Muscle layer of duodenum (tissue), 2 donors: ENCODE results near the gene PIGP.

ENCODE experiments used
- H3K27ac ChIP-seq: one replicate; pipeline ENCODE4 v1.7.0; 2013; ENCODE audit warnings: mild to moderate bottlenecking, low read length
- H3K27me3 ChIP-seq: one replicate; pipeline ENCODE4 v1.7.0; 2013; ENCODE audit warnings: low read depth, mild to moderate bottlenecking, control low read depth, low read length
- H3K36me3 ChIP-seq, 2 donors: one replicate each; pipeline ENCODE4 v1.7.0; 2013; ENCODE audit warnings: low read length in 2 of 2, control low read depth in 1 of 2, mild to moderate bottlenecking in 1 of 2; ENCODE audit not compliant: insufficient read depth in 2 of 2, control insufficient read depth in 1 of 2
- H3K4me1 ChIP-seq, 2 donors: one replicate each; pipeline ENCODE4 v1.7.0; 2013; ENCODE audit warnings: low read length in 2 of 2, mild to moderate bottlenecking in 2 of 2, control low read depth in 1 of 2, moderate library complexity in 1 of 2; ENCODE audit not compliant: insufficient read depth in 2 of 2, control insufficient read depth in 1 of 2
- H3K4me3 ChIP-seq, 2 donors: one replicate each; pipeline ENCODE4 v1.7.0; 2013; ENCODE audit warnings: low read length in 2 of 2, low read depth in 1 of 2, mild to moderate bottlenecking in 1 of 2
- H3K9me3 ChIP-seq, 2 donors: one replicate each; pipeline ENCODE4 v1.7.0; 2013; ENCODE audit warnings: low read length in 2 of 2, control low read depth in 1 of 2, mild to moderate bottlenecking in 1 of 2; ENCODE audit not compliant: control insufficient read depth in 1 of 2
- donor health status: healthy.

PIGP gene

DNA sequence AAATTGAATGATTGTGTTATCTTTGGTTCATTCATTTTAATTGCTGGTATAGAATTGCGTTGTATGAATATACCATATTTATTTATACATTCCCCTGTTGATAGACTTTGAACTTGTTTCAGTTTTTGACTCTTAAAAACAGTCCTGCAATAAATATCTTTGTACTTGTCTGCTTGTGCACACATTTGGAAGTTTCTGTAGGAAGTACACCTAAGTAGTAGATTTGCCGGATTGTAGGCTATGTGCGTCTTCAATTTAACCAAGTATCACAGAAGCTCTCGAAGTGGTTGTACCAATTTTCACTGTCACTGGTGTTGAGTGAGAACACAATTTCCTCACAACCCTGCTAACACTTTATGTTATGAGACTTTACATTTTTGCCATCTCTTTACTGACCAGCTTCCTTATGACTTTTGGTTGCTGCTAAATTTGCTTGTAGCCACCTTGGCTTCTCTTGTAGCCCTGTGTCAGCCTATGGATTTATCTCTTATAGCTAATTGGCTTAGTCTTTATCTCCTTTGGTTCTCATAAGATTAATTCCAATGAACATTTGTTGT lies 2.4 kb upstream of the PIGP start:
- peak overlapping the region in 1 of 2 donors; percentile 16 for H3K4me3 ChIP-seq
- no peaks in the 10 kb centered on the region for H3K27me3 ChIP-seq
- peaks cover 0 to 9% of the 10 kb centered on the region in 2 donors for H3K36me3 ChIP-seq
- no peak overlapping the region for H3K27ac ChIP-seq
- H3K9me3 ChIP-seq, result no peaks in the 10 kb centered on the region
- H3K4me1 ChIP-seq, result peaks cover 16 to 29% of the 10 kb centered on the region in 2 donors

DNA sequence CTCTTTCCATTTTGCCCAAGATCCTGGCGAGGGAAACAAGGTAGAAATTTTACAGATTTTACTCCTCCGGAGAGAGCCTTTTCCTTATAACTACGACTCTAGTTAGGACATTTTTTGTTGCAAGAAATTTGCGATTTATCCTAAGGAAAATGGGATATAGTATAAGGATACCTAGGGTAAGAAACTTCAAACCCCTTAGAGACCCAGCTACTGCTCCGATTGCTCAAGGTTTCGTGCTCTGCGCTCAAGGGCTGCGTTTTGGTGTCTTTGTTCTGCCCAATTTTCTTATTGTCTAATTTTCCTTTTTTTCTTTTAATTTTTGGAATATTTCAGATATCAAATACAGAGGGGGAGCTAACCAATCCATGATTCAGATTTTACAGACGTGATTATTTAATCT lies 1.7 kb upstream of the PIGP start:
- Histone ChIP-seq H3K4me3 (peak overlapping the region; percentile 86 to 95), H3K36me3 (peaks cover 0 to 9% of the 10 kb centered on the region in 2 donors), H3K4me1 (peaks cover 16 to 29% of the 10 kb centered on the region in 2 donors), H3K27ac (no peak overlapping the region), H3K27me3 (no peaks in the 10 kb centered on the region), H3K9me3 (no peaks in the 10 kb centered on the region)

DNA sequence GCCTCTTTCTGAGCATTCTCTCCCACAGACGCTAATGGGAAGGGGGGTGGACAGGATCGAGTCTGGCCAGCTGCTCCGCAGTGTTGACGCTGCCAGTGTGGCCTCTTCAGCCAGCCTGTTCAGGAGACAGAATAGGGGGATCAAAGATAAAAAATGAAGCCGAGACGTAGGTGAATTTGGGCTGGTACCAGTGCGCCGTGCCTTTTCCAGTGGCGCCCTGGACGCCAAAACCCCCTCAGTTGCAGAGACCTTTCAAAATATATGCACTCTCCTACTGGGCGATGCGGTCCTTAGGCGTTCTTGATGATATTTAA lies 1.3 kb upstream of the PIGP start:
- Histone ChIP-seq H3K9me3 (no peaks in the 10 kb centered on the region), H3K4me3 (peak overlapping the region; percentile 86 to 95), H3K27me3 (no peaks in the 10 kb centered on the region), H3K27ac (peak overlapping the region; percentile 71), H3K36me3 (peaks cover 0 to 9% of the 10 kb centered on the region in 2 donors), H3K4me1 (peaks cover 16 to 29% of the 10 kb centered on the region in 2 donors)

DNA sequence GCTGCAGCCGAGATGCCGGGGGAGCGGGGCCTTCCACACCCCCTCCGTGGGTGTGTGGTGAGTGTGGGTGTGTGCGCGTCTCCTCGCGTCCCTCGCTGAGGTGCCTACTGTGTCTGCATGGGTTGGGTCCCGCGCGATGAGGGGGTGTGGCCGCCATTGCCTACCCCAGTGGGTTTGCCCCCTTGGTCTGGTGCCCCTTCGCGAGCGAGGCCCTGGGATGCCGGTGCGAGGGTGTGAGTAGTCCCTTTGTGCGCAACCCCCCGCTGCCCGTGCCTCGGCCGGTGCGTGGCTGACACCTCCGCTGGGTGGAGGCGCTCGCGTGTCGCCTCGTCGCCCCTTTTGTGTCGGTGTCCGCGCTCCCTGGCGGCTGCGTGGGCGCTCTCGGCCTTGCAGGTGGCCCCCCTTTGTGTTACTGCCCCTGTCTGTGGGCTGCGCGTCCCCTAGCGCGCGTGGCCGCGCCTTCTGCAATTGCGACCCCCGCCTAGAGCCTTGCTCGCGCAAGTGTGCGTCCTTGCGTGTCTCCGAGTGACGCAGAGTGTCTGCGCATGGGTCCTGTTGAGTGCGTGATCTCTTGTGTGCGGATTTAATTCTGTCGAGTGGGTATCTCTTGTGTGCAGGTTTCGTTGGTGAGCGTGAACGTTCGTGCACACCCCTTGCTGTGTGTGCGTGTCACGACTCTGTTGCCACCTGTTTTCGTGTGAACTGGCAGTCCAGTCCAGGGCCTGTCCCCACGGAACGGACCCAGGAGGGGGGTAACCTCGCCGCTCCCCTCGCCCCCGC lies 736 bp upstream of the PIGP start:
- Histone ChIP-seq H3K4me1 (peaks cover 16 to 29% of the 10 kb centered on the region in 2 donors), H3K36me3 (peaks cover 5 to 15% of the 10 kb centered on the region in 2 donors), H3K27me3 (no peaks in the 10 kb centered on the region), H3K9me3 (no peaks in the 10 kb centered on the region), H3K4me3 (peak overlapping the region; percentile 86 to 95), H3K27ac (peak overlapping the region; percentile 71)

DNA sequence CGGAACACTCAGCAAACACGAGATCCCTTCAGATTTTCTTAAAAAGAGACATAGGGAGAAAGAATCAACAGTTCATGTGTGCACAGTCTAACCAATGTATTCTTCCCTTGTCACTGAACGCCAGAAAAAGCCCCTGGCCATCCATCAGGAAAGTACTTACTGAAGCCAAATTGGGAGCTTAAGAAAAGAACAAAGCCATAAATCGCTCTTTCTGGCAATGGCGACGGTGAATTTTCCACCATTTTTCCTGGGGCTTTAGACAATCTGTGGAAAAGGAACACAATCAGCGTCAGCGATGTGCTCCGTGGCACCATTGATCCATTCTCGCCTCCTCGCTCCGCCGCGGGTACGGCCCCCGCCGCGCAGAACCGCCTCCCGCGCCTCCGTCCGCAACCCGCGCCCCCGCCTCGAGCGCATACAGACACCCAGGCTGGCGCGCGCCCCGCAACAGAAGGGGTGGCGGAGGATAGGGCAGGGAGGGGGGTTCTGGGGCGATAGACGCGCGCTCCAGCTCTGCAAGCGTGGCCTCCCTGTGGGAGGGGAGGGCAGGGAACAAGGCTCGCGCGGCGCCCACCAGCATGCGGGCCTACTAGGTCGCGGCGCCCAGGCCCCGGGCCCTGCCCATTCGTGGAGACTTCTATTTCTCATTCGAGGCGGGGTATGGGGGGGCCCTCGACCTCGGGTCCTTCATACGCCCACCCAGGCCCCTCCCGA lies 440 bp downstream of the PIGP start:
- peaks cover 16 to 29% of the 10 kb centered on the region in 2 donors for H3K4me1 ChIP-seq
- H3K36me3 ChIP-seq, result peaks cover 8 to 18% of the 10 kb centered on the region in 2 donors
- H3K9me3 ChIP-seq, result no peaks in the 10 kb centered on the region
- H3K27me3 ChIP-seq, result no peaks in the 10 kb centered on the region
- H3K4me3 ChIP-seq, result peak overlapping the region; percentile 86 to 87
- H3K27ac ChIP-seq, result peak overlapping the region; percentile 99

DNA sequence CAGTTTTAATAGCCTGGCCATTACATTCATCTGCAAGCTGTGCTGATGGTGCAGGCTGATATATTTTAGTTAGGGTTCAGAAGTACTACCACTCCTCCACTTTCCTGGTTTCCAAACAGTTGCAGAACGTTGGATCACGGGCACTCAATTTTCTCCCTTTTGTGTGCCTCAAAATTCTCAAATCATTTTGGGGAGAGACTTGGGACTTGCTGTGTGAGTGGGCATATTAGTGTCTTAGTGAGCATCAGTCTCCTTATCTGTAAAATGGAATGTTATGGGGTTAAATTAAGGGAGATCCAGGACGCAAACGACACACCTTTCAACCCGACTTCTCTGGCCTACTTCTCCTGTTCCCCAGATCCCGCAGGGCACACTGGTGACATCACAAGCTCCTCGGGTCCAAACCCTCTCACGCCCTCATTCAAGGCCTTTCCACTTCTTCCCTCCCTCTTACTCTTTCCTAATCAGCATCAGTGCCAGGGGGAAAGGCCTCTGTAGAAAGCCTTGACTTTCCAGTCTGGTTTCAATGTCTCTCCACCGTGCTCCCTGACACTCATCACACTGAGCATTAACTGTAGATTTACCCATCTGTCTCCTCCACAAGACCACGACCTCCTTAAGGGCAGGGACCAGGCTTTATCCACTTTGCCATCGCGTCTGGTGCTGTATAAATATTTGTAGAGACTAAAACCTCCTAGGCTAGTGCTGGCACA lies 1.2 kb downstream of the PIGP start:
- Histone ChIP-seq H3K4me1 (peaks cover 16 to 29% of the 10 kb centered on the region in 2 donors), H3K4me3 (peak overlapping the region; percentile 86 to 87), H3K27ac (peak overlapping the region; percentile 99), H3K27me3 (no peaks in the 10 kb centered on the region), H3K9me3 (no peaks in the 10 kb centered on the region), H3K36me3 (peaks cover 8 to 18% of the 10 kb centered on the region in 2 donors)

DNA sequence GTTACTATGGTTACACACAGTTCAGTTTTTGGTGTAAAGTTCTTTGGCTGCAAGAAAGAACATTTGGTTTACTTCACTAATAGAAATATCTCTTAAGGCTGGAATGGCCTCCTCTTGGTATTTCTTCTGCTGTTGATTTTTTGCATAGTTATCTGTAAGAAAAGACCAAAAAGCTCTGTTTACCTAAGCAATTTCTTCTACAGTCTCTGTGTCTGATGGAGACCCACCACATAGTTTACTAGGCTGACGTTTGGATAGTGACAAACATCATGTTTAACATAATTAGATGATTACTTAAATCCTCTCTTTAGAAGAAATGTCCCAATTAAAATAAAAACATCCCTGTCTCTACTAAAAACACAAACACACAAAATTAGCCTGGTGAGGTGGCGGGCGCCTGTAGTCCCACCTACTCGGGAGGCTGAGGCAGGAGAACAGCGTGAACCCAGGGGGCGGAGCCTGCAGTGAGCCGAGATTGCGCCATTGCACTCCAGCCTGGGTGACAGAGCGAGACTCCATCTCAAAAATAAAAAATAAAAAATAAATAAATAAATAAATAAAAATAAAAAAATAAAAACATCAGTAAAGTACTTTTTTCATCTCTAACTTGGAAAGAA lies 7.2 kb downstream of the PIGP start:
- Histone ChIP-seq H3K9me3 (no peaks in the 10 kb centered on the region), H3K27ac (no peak overlapping the region), H3K27me3 (no peaks in the 10 kb centered on the region), H3K36me3 (peaks cover 8 to 16% of the 10 kb centered on the region in 2 donors), H3K4me1 (peaks cover 0 to 4% of the 10 kb centered on the region in 2 donors), H3K4me3 (no peak overlapping the region)

DNA sequence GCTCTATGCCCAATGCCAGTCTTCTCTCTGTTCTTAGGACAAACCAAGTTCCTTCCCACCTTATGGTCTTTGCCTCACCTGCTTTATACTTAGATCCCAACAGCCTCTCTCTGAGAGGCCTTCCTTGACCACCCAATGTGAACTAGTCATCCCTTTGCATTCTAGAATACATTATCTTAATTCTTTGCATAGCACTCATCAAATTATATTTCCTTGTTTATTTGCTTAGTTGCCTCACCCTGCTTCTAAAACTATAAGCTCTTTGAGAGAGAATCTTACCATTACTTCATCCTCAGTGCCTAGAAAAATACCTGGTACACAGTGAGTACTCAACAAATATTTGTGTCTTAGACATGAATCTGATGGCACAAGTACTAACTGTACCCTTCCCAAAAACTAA lies 8.0 kb downstream of the PIGP start:
- Histone ChIP-seq H3K4me1 (peaks cover 0 to 11% of the 10 kb centered on the region in 2 donors), H3K4me3 (no peak overlapping the region), H3K36me3 (peaks cover 8 to 16% of the 10 kb centered on the region in 2 donors), H3K27ac (no peak overlapping the region), H3K27me3 (no peaks in the 10 kb centered on the region), H3K9me3 (no peaks in the 10 kb centered on the region)

DNA sequence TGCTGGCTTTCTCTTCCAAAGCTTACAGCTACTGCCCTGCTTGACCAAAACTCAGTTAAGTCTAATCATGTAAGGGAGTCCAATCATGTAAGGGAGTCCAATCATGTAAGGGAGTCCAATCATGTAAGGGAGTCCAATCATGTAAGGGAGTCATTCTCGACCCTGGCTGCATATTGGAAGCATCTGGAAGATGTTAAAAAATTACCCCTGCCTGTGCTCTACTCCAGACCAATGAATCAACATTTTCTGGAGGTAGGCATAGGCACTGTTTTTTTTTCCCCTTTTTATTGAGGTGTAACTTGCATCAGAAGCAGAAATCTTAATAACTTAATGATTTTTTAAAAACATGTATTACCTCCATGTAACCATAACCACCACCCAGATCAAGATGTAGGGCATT lies 9.4 kb downstream of the PIGP start:
- Histone ChIP-seq H3K27me3 (no peaks in the 10 kb centered on the region), H3K4me3 (no peak overlapping the region), H3K27ac (no peak overlapping the region), H3K9me3 (no peaks in the 10 kb centered on the region), H3K36me3 (peaks cover under 1 to 9% of the 10 kb centered on the region in 2 donors), H3K4me1 (peaks cover 0 to 11% of the 10 kb centered on the region in 2 donors)

DNA sequence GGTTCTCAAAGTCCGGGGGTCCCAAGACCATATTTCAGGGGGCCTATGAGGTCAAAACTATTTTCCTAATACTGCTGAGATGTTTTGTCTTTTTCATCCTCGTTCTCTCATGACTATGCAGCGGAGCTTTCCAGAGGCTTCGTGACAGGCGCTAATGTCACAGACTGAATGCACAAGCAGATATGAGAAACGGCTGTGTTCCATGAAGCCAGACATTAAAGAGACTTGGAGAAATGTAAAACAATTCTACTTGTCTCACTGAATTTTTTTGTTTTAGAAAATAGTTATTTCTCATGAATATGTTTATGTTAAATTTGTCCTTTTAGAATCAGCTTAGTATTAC lies 10.3 kb downstream of the PIGP start:
- Histone ChIP-seq H3K4me1 (peaks cover 0 to 11% of the 10 kb centered on the region in 2 donors), H3K27ac (no peak overlapping the region), H3K36me3 (peaks cover 0 to 7% of the 10 kb centered on the region in 2 donors), H3K4me3 (no peak overlapping the region), H3K27me3 (no peaks in the 10 kb centered on the region), H3K9me3 (no peaks in the 10 kb centered on the region)
